C4-2B (cell line): ENCODE measurements around the gene ABHD17B.

ENCODE experiments used
- CTCF ChIP-seq: fragments of 450-650 bp; conservative IDR thresholded peaks from 2 replicates; pipeline ENCODE4 v1.5.1; 2017; ENCODE audit warnings: mild to moderate bottlenecking
- ZFX ChIP-seq: fragments of 450-650 bp; IDR thresholded peaks from 2 replicates; pipeline ENCODE4 v1.6.1; 2017

- TF ChIP-seq CTCF = no peak
- no peak for TF ChIP-seq ZFX
Observed at GRCh38 chr9:71924576-71924975, 13.6 kb upstream of the ABHD17B start.
